GM12875 (cell line): Measurements from ENCODE around the gene PAFAH1B1.
A peak's percentile ranks its signal among the peaks of the same experiment; 100 is the strongest.

Experiments
- H3K4me3 ChIP-seq: one replicate; pipeline ENCODE4 v1.5.1; 2011; ENCODE audit warnings: low read depth, low read length, control low read depth
- CTCF ChIP-seq: IDR thresholded peaks from 2 replicates; pipeline ENCODE4 v1.5.1; 2011; ENCODE audit warnings: low read depth, mild to moderate bottlenecking, control low read depth, inconsistent platforms, low read length, moderate library complexity, borderline replicate concordance; ENCODE audit not compliant: insufficient read depth

PAFAH1B1 gene

GRCh38 chr17:2704031-2704889, 110.8 kb downstream of the PAFAH1B1 start:
- no peak for TF ChIP-seq CTCF
- no peak overlapping the region for H3K4me3 ChIP-seq

- no peak overlapping the region for H3K4me3 ChIP-seq
- TF ChIP-seq CTCF: no peak
Measured at GRCh38 chr17:2704890-2705248, 111.4 kb downstream of the PAFAH1B1 start.

- TF ChIP-seq CTCF: no peak
Measured at GRCh38 chr17:2705263-2705662, 111.8 kb downstream of the PAFAH1B1 start.

GRCh38 chr17:2705888-2706795, 112.7 kb downstream of the PAFAH1B1 start:
- no peak for TF ChIP-seq CTCF
- no peak overlapping the region for H3K4me3 ChIP-seq

More at GRCh38 chr17:2705263-2705662, 111.8 kb downstream of the PAFAH1B1 start:
- no peak overlapping the region for H3K4me3 ChIP-seq

- TF ChIP-seq CTCF: no peak
Measured at GRCh38 chr17:2706911-2707510, 113.6 kb downstream of the PAFAH1B1 start.

GRCh38 chr17:2707721-2708584, 114.5 kb downstream of the PAFAH1B1 start:
- TF ChIP-seq CTCF: peak; percentile 56
- no peak overlapping the region for H3K4me3 ChIP-seq

More at GRCh38 chr17:2706911-2707510, 113.6 kb downstream of the PAFAH1B1 start:
- H3K4me3 ChIP-seq: no peak overlapping the region
